ENCODE results near the gene MRPL40.
"Not testable (repeated sequence)": the region's sequence is repeated elsewhere in the genome, so short reads cannot be mapped to it uniquely, and the experiment has no call there.

MRPL40 gene

DNA sequence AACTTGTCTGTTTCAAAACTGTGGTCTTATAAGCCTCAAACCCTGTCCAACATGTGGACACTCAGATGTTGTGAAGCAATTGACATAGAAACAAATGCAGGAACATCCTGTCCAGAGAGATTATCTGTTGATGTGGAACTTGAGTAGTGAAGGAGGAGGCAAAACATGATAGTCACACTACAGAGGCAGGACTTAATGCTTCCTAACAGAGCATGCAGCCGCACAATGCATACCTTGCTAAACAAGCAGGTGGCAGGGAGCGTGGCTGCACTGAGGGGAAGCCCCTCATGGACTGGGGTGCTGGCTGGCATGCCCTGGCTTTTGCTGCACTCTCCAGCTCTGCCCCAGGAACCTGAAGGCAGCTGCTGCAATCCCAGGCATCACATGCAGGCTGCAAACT is 9.8 kb downstream of the MRPL40 start:
- Histone ChIP-seq H3K4me3 (ENCODE audit: low read depth, low read length) (no peak overlapping the region), H3K36me3 (ENCODE audit: insufficient read depth, low read length) (no peaks in the 10 kb centered on the region), H3K79me2 (ENCODE audit: control insufficient read depth, insufficient read depth, low read length, unreplicated experiment) (peaks cover 23% of the 10 kb centered on the region), H3K27me3 (ENCODE audit: insufficient read depth, low read length) (no peaks in the 10 kb centered on the region), H3K4me1 (ENCODE audit: control insufficient read depth, insufficient read depth, low read length, unreplicated experiment) (no peaks in the 10 kb centered on the region), H3K27ac (ENCODE audit: low read depth, low read length) (no peak overlapping the region), H2AFZ (ENCODE audit: low read length, unreplicated experiment) (no peak overlapping the region)

DNA sequence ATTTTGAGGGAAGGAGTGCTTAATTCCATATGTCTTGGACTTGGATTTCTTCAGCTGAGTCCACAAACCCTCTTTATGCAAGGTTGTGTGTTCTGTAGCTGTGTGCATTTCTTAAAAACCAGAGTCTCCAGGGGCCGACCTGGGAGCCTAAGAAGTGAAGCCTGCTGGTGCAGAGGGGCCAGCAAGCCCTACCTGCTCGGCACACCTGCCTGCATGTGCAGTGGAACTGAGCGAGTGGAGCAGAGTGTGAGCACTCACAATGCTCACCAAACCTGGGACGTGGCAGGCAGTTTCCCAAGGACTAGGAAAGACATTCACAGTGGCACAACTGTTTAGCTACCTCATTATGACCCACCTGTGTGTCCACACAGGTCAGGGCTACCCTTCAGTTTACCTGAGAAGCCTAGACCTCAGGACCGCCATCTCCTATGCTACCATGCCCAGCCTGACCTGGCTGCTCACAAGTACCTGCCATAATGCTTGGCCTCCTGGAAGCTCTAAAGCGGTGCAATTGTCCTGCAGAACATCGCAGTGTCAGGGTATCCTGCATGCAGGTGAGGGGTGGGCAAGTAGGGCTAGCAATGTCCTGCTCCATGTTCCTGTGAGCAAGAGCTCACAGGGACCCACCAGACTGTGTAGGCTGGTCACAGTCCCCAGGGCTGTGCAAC is 11.3 kb downstream of the MRPL40 start:
- H3K27ac ChIP-seq (ENCODE audit: low read depth, low read length), result no peak overlapping the region
- H3K79me2 ChIP-seq (ENCODE audit: control insufficient read depth, insufficient read depth, low read length, unreplicated experiment), result peaks cover 23% of the 10 kb centered on the region
- H2AFZ ChIP-seq (ENCODE audit: low read length, unreplicated experiment), result no peak overlapping the region

DNA sequence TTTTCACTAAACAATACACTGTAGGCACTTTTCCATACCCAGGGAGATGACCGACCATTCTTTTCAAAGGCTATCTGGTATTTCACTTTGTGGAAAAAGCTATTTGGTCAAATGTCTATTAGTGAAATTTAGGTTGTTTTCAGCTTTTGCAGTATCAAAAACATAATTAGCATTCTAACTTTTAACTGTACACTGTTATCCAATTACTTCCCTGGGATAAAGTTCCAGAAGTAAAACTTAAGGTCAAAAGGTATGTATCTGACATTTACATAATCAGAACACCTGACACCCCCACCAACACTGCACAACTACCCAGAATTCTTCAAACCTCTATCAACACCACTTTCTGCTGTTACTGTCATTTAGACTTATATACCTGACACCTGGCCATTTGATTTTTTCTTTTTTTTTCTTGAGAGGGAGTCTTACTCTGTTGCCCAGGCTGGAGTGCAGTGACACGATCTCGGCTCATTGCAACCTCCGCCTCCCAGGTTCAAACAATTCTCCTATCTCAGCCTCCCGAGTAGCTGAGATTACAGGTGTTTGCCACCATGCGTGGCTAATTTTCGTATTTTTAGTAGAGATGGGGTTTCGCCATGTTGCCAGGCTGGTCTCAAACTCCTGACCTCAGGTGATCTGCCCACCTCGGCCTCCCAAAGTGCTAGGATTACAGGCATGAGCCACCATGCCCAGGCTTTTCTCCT is 13.1 kb downstream of the MRPL40 start:
- not testable (repeated sequence) for H3K4me1 ChIP-seq (ENCODE audit: control insufficient read depth, insufficient read depth, low read length, unreplicated experiment); H3K4me3 ChIP-seq (ENCODE audit: low read depth, low read length); H3K36me3 ChIP-seq (ENCODE audit: insufficient read depth, low read length)

More for the DNA sequence above, 11.3 kb downstream of the MRPL40 start:
- H3K4me3 ChIP-seq (ENCODE audit: low read depth, low read length), result no peak overlapping the region
- no peaks in the 10 kb centered on the region for H3K36me3 ChIP-seq (ENCODE audit: insufficient read depth, low read length)
- no peaks in the 10 kb centered on the region for H3K27me3 ChIP-seq (ENCODE audit: insufficient read depth, low read length)
- no peaks in the 10 kb centered on the region for H3K4me1 ChIP-seq (ENCODE audit: control insufficient read depth, insufficient read depth, low read length, unreplicated experiment)

DNA sequence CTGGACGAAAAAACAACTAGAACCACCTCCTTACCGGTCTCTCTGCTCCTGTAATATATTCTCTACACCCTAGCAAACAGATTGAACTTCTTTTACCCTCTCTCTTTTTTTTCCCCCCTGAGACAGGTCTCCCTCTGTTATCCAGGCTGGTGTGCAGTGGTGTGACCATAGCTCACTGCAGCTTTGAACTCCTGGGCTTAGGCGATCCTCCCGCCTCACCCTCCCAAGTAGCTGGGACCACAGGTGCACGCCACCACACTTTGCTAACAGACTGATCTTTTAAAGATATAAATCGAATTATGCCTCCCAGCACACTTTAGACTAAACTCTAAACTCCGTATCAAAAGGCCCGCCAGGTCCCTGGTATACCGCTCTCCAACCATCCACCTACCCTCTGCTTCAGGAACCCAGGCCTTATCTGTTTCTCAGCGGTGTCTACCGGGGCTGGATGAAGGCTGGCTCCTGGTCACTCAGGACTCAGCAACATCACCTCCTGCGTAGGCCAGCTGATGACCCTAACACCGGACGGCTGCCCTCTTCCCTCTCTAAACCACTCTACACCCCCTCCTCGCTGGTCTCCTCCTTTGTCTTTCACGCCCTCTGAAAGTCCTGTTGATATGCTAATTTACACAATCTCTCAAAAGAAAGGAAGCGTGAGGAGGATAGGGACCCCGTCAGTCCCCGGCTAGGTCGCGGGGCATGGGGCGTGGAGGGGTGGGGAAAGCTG is 14.4 kb downstream of the MRPL40 start:
- peak overlapping the region; percentile 78 for H3K4me3 ChIP-seq (ENCODE audit: low read depth, low read length)

More for the DNA sequence above, 13.1 kb downstream of the MRPL40 start:
- H3K79me2 ChIP-seq (ENCODE audit: control insufficient read depth, insufficient read depth, low read length, unreplicated experiment), result peaks cover 23% of the 10 kb centered on the region
- H3K27ac ChIP-seq (ENCODE audit: low read depth, low read length); H3K27me3 ChIP-seq (ENCODE audit: insufficient read depth, low read length); H2AFZ ChIP-seq (ENCODE audit: low read length, unreplicated experiment): not testable (repeated sequence)

DNA sequence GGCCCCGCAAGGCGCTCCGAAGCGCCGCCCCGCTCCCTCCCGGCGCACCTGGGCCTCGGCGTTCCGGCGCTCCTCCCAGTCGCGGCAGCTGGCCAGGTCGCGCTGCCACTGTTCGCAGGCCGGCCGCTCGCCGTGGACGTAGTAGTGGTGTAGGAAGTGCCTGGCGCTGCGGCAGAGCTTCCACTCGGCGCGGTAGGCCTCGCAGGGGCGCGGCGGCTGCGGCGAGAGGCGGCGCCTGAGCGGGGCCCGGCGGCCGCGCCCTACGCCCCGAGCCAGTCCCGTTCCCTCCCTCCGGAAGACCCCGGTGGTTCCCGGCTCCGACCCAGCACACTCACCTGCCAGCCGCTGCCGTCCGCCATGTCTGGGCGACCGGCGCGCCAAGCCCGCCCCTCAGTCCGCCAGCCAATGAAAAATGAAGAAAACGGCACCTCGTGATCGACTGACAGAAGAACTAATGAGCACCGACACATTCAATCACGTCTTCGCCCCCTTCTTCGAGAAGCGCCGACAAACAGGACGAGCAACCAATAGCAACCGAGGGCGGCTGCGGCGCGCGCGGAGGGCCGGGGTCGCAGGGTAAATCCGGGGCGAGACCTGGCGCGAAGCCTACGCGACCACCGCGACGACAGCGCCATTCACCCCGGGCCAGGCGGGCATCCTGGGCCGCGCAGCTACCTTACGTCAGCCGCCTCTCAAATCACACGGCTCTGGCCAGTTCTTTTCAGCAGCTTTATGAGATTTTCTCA is 15.2 kb downstream of the MRPL40 start, which contains the start of gene C22orf39:
C22orf39 (minus strand) TSS at position 382 of the 746 bp plus-strand sequence; CDS start at position 359, 23 bp downstream.
- H3K27ac ChIP-seq (ENCODE audit: low read depth, low read length), result peak within 1 kb of the TSS; percentile 49; the same call in 1 of the 2 replicates
- peaks cover 20% of the 10 kb centered on the region for H3K79me2 ChIP-seq (ENCODE audit: control insufficient read depth, insufficient read depth, low read length, unreplicated experiment)
- no peaks in the 10 kb centered on the region for H3K27me3 ChIP-seq (ENCODE audit: insufficient read depth, low read length)
- H2AFZ ChIP-seq (ENCODE audit: low read length, unreplicated experiment), result peak within 1 kb of the TSS; percentile 58
- H3K36me3 ChIP-seq (ENCODE audit: insufficient read depth, low read length), result peaks cover 3% of the 10 kb centered on the region; the same call in 1 of the 2 replicates
- peak within 1 kb of the TSS; percentile 78 for H3K4me3 ChIP-seq (ENCODE audit: low read depth, low read length)
- H3K4me1 ChIP-seq (ENCODE audit: control insufficient read depth, insufficient read depth, low read length, unreplicated experiment), result no peaks in the 10 kb centered on the region

More for the DNA sequence above, 14.4 kb downstream of the MRPL40 start:
- Histone ChIP-seq H3K27me3 (ENCODE audit: insufficient read depth, low read length) (no peaks in the 10 kb centered on the region), H2AFZ (ENCODE audit: low read length, unreplicated experiment) (peak overlapping the region; percentile 44), H3K4me1 (ENCODE audit: control insufficient read depth, insufficient read depth, low read length, unreplicated experiment) (no peaks in the 10 kb centered on the region), H3K36me3 (ENCODE audit: insufficient read depth, low read length) (peaks cover 3% of the 10 kb centered on the region; the same call in 1 of the 2 replicates), H3K27ac (ENCODE audit: low read depth, low read length) (no peak overlapping the region), H3K79me2 (ENCODE audit: control insufficient read depth, insufficient read depth, low read length, unreplicated experiment) (peaks cover 23% of the 10 kb centered on the region)

DNA sequence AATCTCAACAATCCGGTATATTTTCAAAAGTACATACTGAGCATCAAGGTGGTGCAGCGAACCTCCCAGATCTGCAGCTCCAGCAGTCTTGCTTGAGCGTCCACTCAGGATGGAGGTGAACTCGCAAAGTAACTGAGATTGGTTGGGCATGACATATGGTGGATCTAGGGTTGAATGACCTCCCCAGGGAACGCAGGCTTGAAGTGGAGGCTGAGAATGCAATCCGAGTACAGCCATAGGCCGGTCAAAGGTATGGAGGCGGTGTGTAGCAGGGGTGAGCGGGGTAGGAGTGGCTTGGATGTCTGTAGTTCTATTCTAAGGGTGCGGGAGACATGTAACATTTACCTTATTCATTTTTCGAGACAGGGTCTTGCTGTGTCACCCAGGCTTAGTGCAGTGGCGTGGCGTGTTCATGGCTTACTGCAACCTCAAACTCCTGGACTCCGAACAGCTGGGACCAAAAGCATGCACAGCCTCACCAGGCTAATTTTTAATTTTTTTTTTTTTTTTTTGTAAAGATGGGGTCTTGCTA is 15.8 kb downstream of the MRPL40 start:
- Histone ChIP-seq H3K4me3 (ENCODE audit: low read depth, low read length) (peak overlapping the region; percentile 78), H3K27me3 (ENCODE audit: insufficient read depth, low read length) (no peaks in the 10 kb centered on the region), H3K27ac (ENCODE audit: low read depth, low read length) (peak overlapping the region; percentile 49; the same call in 1 of the 2 replicates), H3K79me2 (ENCODE audit: control insufficient read depth, insufficient read depth, low read length, unreplicated experiment) (peaks cover 20% of the 10 kb centered on the region), H2AFZ (ENCODE audit: low read length, unreplicated experiment) (peak overlapping the region; percentile 58), H3K4me1 (ENCODE audit: control insufficient read depth, insufficient read depth, low read length, unreplicated experiment) (no peaks in the 10 kb centered on the region), H3K36me3 (ENCODE audit: insufficient read depth, low read length) (peaks cover 7% of the 10 kb centered on the region; the same call in 1 of the 2 replicates)

DNA sequence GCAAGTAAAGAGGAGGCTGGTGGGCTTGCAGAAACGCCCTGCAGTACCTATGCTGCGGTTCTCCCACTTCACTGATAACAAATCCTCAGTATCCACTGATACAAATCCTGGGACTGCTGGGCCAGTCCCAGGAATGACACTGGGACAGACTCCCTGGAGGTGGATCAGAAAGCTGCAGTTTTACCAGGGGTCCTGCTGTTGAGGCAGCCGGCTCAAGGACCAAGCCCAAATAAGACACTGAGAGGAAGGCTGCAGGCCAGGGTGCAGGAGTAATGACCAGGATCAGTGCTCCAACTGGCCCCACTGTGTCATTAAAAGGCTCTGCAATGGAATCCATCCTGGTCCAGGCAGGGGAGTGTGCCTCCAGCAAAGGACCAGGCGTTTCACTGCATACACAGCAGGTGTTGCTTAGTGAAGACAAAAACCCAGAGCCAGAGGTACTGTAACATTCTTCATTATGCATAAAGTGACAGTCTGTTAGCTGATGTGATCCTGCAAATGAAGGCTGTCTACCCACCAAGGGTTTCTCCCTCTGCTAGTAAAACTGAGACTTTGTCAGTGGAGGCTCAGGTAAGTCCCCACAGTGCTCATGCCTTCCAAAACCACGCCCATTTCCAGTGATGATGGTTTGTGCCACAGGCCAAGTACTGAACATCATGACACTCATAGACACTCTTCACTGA is 16.5 kb downstream of the MRPL40 start:
- no peak overlapping the region for H2AFZ ChIP-seq (ENCODE audit: low read length, unreplicated experiment)
- peaks cover 18% of the 10 kb centered on the region for H3K79me2 ChIP-seq (ENCODE audit: control insufficient read depth, insufficient read depth, low read length, unreplicated experiment)
- peaks cover 7% of the 10 kb centered on the region; the same call in 1 of the 2 replicates for H3K36me3 ChIP-seq (ENCODE audit: insufficient read depth, low read length)
- no peak overlapping the region for H3K27ac ChIP-seq (ENCODE audit: low read depth, low read length)
- no peaks in the 10 kb centered on the region for H3K27me3 ChIP-seq (ENCODE audit: insufficient read depth, low read length)
- H3K4me1 ChIP-seq (ENCODE audit: control insufficient read depth, insufficient read depth, low read length, unreplicated experiment), result no peaks in the 10 kb centered on the region
- H3K4me3 ChIP-seq (ENCODE audit: low read depth, low read length), result no peak overlapping the region

DNA sequence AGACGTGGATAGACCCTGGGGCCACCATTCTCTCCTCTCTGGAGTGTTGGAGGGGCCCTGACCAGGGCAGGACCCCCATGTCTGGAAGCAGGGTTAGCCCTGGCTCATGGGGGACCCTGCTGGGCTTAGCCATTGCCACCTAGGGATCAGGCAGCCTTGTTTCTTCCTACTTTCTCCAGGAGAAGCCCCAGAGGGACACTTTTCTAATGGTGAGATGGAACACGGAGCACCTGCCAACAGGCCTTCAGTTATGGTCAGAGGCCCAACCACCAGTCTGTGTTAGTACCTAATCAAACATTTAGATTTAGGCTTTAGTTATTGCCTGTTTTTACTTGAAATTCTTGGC is 17.1 kb downstream of the MRPL40 start:
- peaks cover 7% of the 10 kb centered on the region; the same call in 1 of the 2 replicates for H3K36me3 ChIP-seq (ENCODE audit: insufficient read depth, low read length)
- no peak overlapping the region for H2AFZ ChIP-seq (ENCODE audit: low read length, unreplicated experiment)
- H3K79me2 ChIP-seq (ENCODE audit: control insufficient read depth, insufficient read depth, low read length, unreplicated experiment), result peaks cover 17% of the 10 kb centered on the region
- H3K4me3 ChIP-seq (ENCODE audit: low read depth, low read length), result no peak overlapping the region
- H3K4me1 ChIP-seq (ENCODE audit: control insufficient read depth, insufficient read depth, low read length, unreplicated experiment), result no peaks in the 10 kb centered on the region
- no peaks in the 10 kb centered on the region for H3K27me3 ChIP-seq (ENCODE audit: insufficient read depth, low read length)
- no peak overlapping the region for H3K27ac ChIP-seq (ENCODE audit: low read depth, low read length)

DNA sequence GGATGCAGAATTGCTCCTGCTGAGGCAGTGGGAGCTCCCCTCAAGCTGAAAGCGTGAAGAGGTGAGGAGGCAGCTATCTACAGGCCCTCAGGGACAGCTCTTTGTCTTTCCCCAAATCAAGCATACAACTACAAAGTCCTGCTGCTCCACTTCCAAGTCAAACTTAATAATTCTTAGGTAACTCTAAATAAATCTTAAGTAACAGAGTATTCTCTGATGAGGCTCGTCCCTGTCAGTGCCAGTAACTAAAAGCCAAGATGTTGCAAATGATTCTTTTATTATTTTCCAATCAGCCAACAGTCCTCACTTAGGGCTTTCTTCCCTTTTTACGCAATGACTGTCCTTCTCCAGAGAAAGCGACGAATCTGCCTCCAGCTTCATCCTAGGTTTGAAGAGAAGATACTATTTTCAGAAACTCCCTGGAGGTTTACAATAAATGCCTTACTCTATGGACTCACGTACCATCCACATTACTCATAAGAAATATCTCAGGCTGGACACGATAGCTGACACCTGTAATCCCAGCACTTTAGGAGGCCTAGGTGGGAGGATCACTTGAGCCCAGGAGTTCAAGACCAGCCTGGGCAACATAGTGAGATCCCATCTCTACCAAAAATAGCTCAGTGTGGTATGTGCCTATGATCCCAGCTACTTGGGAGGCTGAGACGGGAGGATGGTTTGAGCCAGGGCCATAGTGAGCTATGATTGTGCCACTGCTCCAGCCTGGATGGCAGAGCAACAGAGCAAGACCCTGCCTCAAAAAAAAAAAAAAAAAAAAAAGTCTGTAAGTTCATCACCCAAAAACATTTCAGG is 18.2 kb downstream of the MRPL40 start:
- Histone ChIP-seq H3K36me3 (ENCODE audit: insufficient read depth, low read length) (peaks cover 12% of the 10 kb centered on the region; the same call in 1 of the 2 replicates), H3K27me3 (ENCODE audit: insufficient read depth, low read length) (no peaks in the 10 kb centered on the region)

More for the DNA sequence above, 18.2 kb downstream of the MRPL40 start:
- Histone ChIP-seq H2AFZ (ENCODE audit: low read length, unreplicated experiment) (no peak overlapping the region), H3K27ac (ENCODE audit: low read depth, low read length) (no peak overlapping the region), H3K79me2 (ENCODE audit: control insufficient read depth, insufficient read depth, low read length, unreplicated experiment) (peaks cover 11% of the 10 kb centered on the region), H3K4me3 (ENCODE audit: low read depth, low read length) (no peak overlapping the region), H3K4me1 (ENCODE audit: control insufficient read depth, insufficient read depth, low read length, unreplicated experiment) (peaks cover 7% of the 10 kb centered on the region)
